CD14-positive monocyte (primary cell): ENCODE measurements around the gene P2RY13. TPM values are rescaled to one million over a fixed set of nuclear protein-coding genes. Genes with fewer than 3 reads are reported as not detected.

Experiments used
- DNase-seq, 3 donors: peaks; one replicate each; pipeline ENCODE4 v3.0.0-alpha.2; 2011 to 2022
- H2AFZ ChIP-seq: 2 replicates; pipeline ENCODE4 v1.6.0; 2012; ENCODE audit warnings: mild to moderate bottlenecking, low read depth, low read length, inconsistent platforms; ENCODE audit not compliant: insufficient read depth, poor library complexity, severe bottlenecking
- H3K27ac ChIP-seq, 2 donors: 1 replicate in 1 of 2; 2 replicates in 1 of 2; pipeline ENCODE4 v1.5.1; 2012 to 2013; ENCODE audit warnings: low read length in 2 of 2, control low read depth in 1 of 2, inconsistent platforms in 1 of 2, low read depth in 1 of 2, mild to moderate bottlenecking in 1 of 2
- H3K27me3 ChIP-seq, 2 donors: one replicate each; pipeline versions ENCODE4 v1.6.0 to v1.6.1; 2011 to 2013; ENCODE audit warnings: low read length in 2 of 2; ENCODE audit not compliant: control insufficient read depth in 2 of 2, insufficient read depth in 2 of 2
- H3K36me3 ChIP-seq, 2 donors: replicated peaks in 1 of 2; 1 replicate in 1 of 2; 2 replicates in 1 of 2; pipeline versions ENCODE4 v1.5.1 to v1.6.1; 2012 to 2013; ENCODE audit warnings: low read length in 2 of 2, control low read depth in 1 of 2, inconsistent platforms in 1 of 2, mild to moderate bottlenecking in 1 of 2; ENCODE audit not compliant: insufficient read depth in 2 of 2, control insufficient read depth in 1 of 2
- H3K4me1 ChIP-seq, 2 donors: 1 replicate in 1 of 2; 2 replicates in 1 of 2; pipeline versions ENCODE4 v1.5.1 to v1.6.1; 2012 to 2013; ENCODE audit warnings: low read length in 2 of 2, control low read depth in 1 of 2, inconsistent platforms in 1 of 2, mild to moderate bottlenecking in 1 of 2, moderate library complexity in 1 of 2; ENCODE audit not compliant: insufficient read depth in 2 of 2, control insufficient read depth in 1 of 2
- H3K4me2 ChIP-seq: replicated peaks from 2 replicates; pipeline ENCODE3; 2012; ENCODE audit warnings: low read length, moderate library complexity, mild to moderate bottlenecking; ENCODE audit not compliant: poor library complexity, severe bottlenecking; ENCODE audit errors: extremely low read depth
- H3K4me3 ChIP-seq, 3 experiments: fragments of 200-600 bp in 1 of 3; sonication (generic) in 1 of 3; replicated peaks in 1 of 3; 1 replicate in 2 of 3; 2 replicates in 1 of 3; pipeline ENCODE4 v1.5.1; 2011 to 2013; ENCODE audit warnings: low read length in 3 of 3, mild to moderate bottlenecking in 3 of 3, control low read depth in 2 of 3, low read depth in 2 of 3, inconsistent platforms in 1 of 3, moderate library complexity in 1 of 3
- H3K79me2 ChIP-seq: 2 replicates; pipeline ENCODE4 v1.6.0; 2012; ENCODE audit warnings: mild to moderate bottlenecking, control low read depth, inconsistent platforms, low read length, moderate library complexity; ENCODE audit not compliant: insufficient read depth
- H3K9ac ChIP-seq: 2 replicates; pipeline ENCODE4 v1.6.0; 2017; ENCODE audit warnings: low read length, mild to moderate bottlenecking; ENCODE audit not compliant: insufficient read depth, poor library complexity, severe bottlenecking
- H3K9me3 ChIP-seq, 2 donors: replicated peaks in 1 of 2; 1 replicate in 1 of 2; 2 replicates in 1 of 2; pipeline versions ENCODE4 v1.5.1 to v1.6.1; 2012 to 2013; ENCODE audit warnings: low read length in 2 of 2, control low read depth in 1 of 2; ENCODE audit not compliant: control insufficient read depth in 1 of 2, insufficient read depth in 1 of 2
- H4K20me1 ChIP-seq: 2 replicates; pipeline ENCODE4 v1.6.0; 2012; ENCODE audit warnings: mild to moderate bottlenecking, low read length, control low read depth, moderate library complexity; ENCODE audit not compliant: insufficient read depth
- H3K27ac Mint-ChIP-seq, 7 donors: one replicate each; pipeline ENCODE4 v1.8.0; 2020; ENCODE audit warnings: mild to moderate bottlenecking in 7 of 7, mixed read lengths in 7 of 7, moderate library complexity in 6 of 7, inconsistent platforms in 2 of 7
- H3K27me3 Mint-ChIP-seq, 3 donors: one replicate each; pipeline ENCODE4 v1.8.0; 2021 to 2022; ENCODE audit warnings: low read depth in 3 of 3, mild to moderate bottlenecking in 3 of 3, mixed read lengths in 3 of 3, moderate library complexity in 3 of 3, inconsistent platforms in 1 of 3
- H3K36me3 Mint-ChIP-seq, 2 donors: one replicate each; pipeline ENCODE4 v1.8.0; 2020; ENCODE audit warnings: mixed read lengths in 2 of 2, inconsistent platforms in 1 of 2, mild to moderate bottlenecking in 1 of 2
- H3K4me1 Mint-ChIP-seq: one replicate; pipeline ENCODE4 v1.8.0; 2020; ENCODE audit warnings: mild to moderate bottlenecking, mixed read lengths
- H3K4me3 Mint-ChIP-seq, 2 donors: one replicate each; pipeline ENCODE4 v1.8.0; 2020; ENCODE audit warnings: mild to moderate bottlenecking in 2 of 2, mixed read lengths in 2 of 2, moderate library complexity in 1 of 2
- H3K9me3 Mint-ChIP-seq, 7 donors: one replicate each; pipeline ENCODE4 v1.8.0; 2020 to 2022; ENCODE audit warnings: mixed read lengths in 7 of 7, mild to moderate bottlenecking in 6 of 7, moderate library complexity in 6 of 7, inconsistent platforms in 2 of 7
- CTCF ChIP-seq: fragments of 200-600 bp; IDR thresholded peaks from one replicate; pipeline ENCODE4 v1.8.0; 2022; ENCODE audit warnings: antibody characterized with exemption, mild to moderate bottlenecking
- WGBS: methylation state at CpG from one replicate; pipeline ENCODE4 v1.1.5; 2013; ENCODE audit warnings: missing lambda C conversion rate; ENCODE audit not compliant: insufficient coverage; 5-methylcytosine and 5-hydroxymethylcytosine counted together
- intact Hi-C, 2 donors: fragments of 100-400 bp; cut with micrococcal nuclease; formaldehyde crosslinking; loops; one replicate each; pipeline versions ENCODE4 v1.15.0 to v1.15.1; 2023
- polyA plus RNA-seq, 3 donors: library from polyadenylated mRNA; depleted of rRNA in 1 of 3; unstranded in 2 of 3; stranded (reverse) in 1 of 3; fragments of 300-500 nt in 2 of 3; fragments of >200 nt in 1 of 3; fragmentation: Illumina TruSeq in 2 of 3; gene quantifications; 1 replicate in 2 of 3; 2 replicates in 1 of 3; pipeline ENCODE4 v1.2.3, GENCODE V29; 2012 to 2021

P2RY13 gene
- polyA plus RNA-seq, 3 donors: 45.6 to 144 (median 80.0) TPM

DNA sequence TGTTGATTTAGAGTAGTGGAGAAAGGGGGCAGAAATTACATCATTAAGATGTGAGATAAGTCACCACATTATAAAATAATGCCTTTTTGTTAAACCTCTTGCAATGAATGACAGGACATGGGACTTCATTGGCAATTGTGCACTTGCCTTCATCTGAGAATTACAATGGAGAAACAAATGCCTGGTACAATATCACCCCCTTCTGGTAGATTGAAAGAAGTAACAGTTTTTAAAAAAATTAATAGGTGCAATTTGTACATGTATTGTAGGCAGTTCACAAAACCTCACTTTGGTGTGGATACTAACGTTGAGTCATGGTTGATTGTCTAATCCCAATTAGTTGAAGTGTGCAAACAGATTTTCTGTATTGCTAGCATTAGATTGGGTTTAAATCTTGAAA lies 46.4 kb downstream of the P2RY13 start:
- no peak overlapping the region for H2AFZ ChIP-seq
- no peaks in the 10 kb centered on the region for H3K36me3 ChIP-seq
- H4K20me1 ChIP-seq: no peaks in the 10 kb centered on the region
- no peaks in the 10 kb centered on the region for H3K79me2 ChIP-seq
- Mint-ChIP-seq H3K4me3 (no peak overlapping the region), H3K27ac (no peak overlapping the region), H3K27me3 (peaks cover 0 to 2% (median 0%) of the 10 kb centered on the region in 3 donors), H3K36me3 (no peaks in the 10 kb centered on the region), H3K4me1 (peaks cover 22% of the 10 kb centered on the region), H3K9me3 (peaks cover 0 to 4% (median 0%) of the 10 kb centered on the region in 7 donors)
- DNase-seq: peak; percentile 44 to 68 (median 62)
- no peaks in the 10 kb centered on the region for H3K27me3 ChIP-seq
- TF ChIP-seq CTCF: peak; percentile 77
- intact Hi-C loops: loop anchor here (2.0 to 5.0 kb wide), 3 partner anchors 54 to 116 kb away; no protein-coding TSS in a partner anchor
- H3K9ac ChIP-seq: no peak overlapping the region
- no peak overlapping the region for H3K4me2 ChIP-seq
- no peak overlapping the region for H3K27ac ChIP-seq
- H3K4me1 ChIP-seq: peaks cover 24 to 25% of the 10 kb centered on the region in 2 donors
- no peak overlapping the region for H3K4me3 ChIP-seq
- no peaks in the 10 kb centered on the region for H3K9me3 ChIP-seq
- WGBS: 0% methylated on average over 1 of the region's 1 CpG

DNA sequence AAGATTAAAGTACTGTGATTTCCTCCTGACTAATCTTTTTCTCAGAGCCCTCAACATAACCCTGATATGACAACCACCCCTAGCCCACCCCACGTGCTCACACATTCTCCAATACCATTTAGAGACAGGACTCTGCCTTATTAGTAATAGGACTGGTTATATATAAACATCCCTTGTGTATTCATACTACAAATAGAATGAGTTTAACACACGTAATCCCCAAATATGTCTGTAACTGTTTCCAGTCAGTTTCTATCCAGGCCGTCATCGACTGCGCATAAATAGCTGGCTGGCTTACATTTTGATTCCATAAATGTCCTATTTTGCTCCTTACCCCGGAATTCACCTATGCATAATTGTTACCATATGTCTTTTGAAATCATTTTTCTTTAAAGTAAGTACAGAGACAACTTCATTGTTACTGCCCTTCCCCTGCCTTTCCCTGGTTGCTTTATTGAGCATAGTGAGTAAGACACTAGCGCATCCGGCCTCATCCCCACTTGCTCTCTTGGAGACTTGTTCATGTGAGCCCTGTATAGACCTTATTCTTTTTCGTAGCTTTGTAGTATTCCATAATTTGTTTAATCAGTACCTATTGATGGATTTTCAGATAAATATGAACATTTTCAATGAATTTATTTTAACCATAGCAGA lies 47.6 kb downstream of the P2RY13 start:
- WGBS: 97% methylated on average over 4 of the region's 9 CpGs
- Histone ChIP-seq H3K4me1 (peaks cover 28 to 36% of the 10 kb centered on the region in 2 donors), H4K20me1 (no peaks in the 10 kb centered on the region), H2AFZ (no peak overlapping the region), H3K79me2 (no peaks in the 10 kb centered on the region), H3K9me3 (no peaks in the 10 kb centered on the region), H3K27me3 (no peaks in the 10 kb centered on the region), H3K4me3 (no peak overlapping the region), H3K9ac (no peak overlapping the region), H3K4me2 (no peak overlapping the region), H3K27ac (no peak overlapping the region), H3K36me3 (no peaks in the 10 kb centered on the region)
- peaks cover 26% of the 10 kb centered on the region for H3K4me1 Mint-ChIP-seq
- H3K27ac Mint-ChIP-seq: no peak overlapping the region
- H3K36me3 Mint-ChIP-seq: no peaks in the 10 kb centered on the region
- peaks cover 0 to 2% (median 0%) of the 10 kb centered on the region in 3 donors for H3K27me3 Mint-ChIP-seq
- no peak overlapping the region for H3K4me3 Mint-ChIP-seq
- TF ChIP-seq CTCF: no peak
- DNase-seq: no peak
- intact Hi-C loops: loop anchor here (2.0 to 5.0 kb wide), 3 partner anchors 53 to 114 kb away; no protein-coding TSS in a partner anchor
- H3K9me3 Mint-ChIP-seq: peaks cover 0 to 4% (median 0%) of the 10 kb centered on the region in 7 donors
